C4-2B (cell line): ENCODE data around the gene POLR2H.

Experiments used
- CTCF ChIP-seq: fragments of 450-650 bp; conservative IDR thresholded peaks from 2 replicates; pipeline ENCODE4 v1.5.1; 2017; ENCODE audit warnings: mild to moderate bottlenecking
- ZFX ChIP-seq: fragments of 450-650 bp; IDR thresholded peaks from 2 replicates; pipeline ENCODE4 v1.6.1; 2017

DNA sequence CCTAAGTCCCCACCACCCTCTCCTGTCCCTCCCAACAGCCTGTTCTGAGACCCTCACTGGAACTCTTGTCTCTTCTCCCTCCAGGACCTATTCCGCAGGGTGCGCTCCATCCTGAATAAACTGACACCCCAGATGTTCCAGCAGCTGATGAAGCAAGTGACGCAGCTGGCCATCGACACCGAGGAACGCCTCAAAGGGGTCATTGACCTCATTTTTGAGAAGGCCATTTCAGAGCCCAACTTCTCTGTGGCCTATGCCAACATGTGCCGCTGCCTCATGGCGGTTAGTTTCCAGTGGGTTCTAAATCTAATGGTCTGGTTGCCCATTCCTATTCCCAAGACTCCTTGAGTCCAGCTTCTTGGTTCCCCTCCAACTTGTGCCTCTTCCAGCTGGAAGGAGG, 37.8 kb upstream of the POLR2H start:
- TF ChIP-seq CTCF: no peak
- no peak for TF ChIP-seq ZFX
